Lung (tissue), 13 donors: ENCODE results near the gene RPS6KA2. TPM values are rescaled to one million over a fixed set of nuclear protein-coding genes. Genes with fewer than 3 reads are reported as not detected.

Experiments
- ATAC-seq: fragments of 200-7000 bp; cut with Tn5 transposase; one replicate; pipeline ENCODE4 v1.9.1; 2020; ENCODE audit warnings: moderate number of reproducible peaks; ENCODE audit not compliant: insufficient read depth, low FRiP score
- DNase-seq, 3 donors: peaks; one replicate each; pipeline ENCODE4 v3.0.0-alpha.2; 2013 to 2017
- H3K27ac ChIP-seq, 2 donors: one replicate each; pipeline ENCODE4 v1.5.1; 2013; ENCODE audit warnings: mild to moderate bottlenecking in 2 of 2, moderate library complexity in 2 of 2, control low read depth in 1 of 2, inconsistent platforms in 1 of 2, low read depth in 1 of 2, low read length in 1 of 2
- H3K27me3 ChIP-seq, 3 donors: one replicate each; pipeline ENCODE4 v1.5.1; 2013; ENCODE audit warnings: low read length in 2 of 3; ENCODE audit not compliant: control insufficient read depth in 3 of 3, insufficient read depth in 3 of 3
- H3K36me3 ChIP-seq, 4 donors: one replicate each; pipeline ENCODE4 v1.5.1; 2013; ENCODE audit warnings: low read length in 4 of 4, mild to moderate bottlenecking in 1 of 4, moderate library complexity in 1 of 4; ENCODE audit not compliant: control insufficient read depth in 4 of 4, insufficient read depth in 4 of 4
- H3K4me1 ChIP-seq, 5 donors: one replicate each; pipeline ENCODE4 v1.5.1; 2013; ENCODE audit warnings: low read length in 5 of 5, mild to moderate bottlenecking in 2 of 5, moderate library complexity in 1 of 5; ENCODE audit not compliant: control insufficient read depth in 5 of 5, insufficient read depth in 5 of 5
- H3K4me3 ChIP-seq: one replicate; pipeline ENCODE4 v1.5.1; 2013; ENCODE audit warnings: mild to moderate bottlenecking, control low read depth, moderate library complexity
- H3K9ac ChIP-seq, 2 donors: one replicate each; pipeline ENCODE4 v1.5.1; 2013; ENCODE audit warnings: low read length in 2 of 2, control low read depth in 1 of 2; ENCODE audit not compliant: insufficient read depth in 1 of 2
- H3K9me3 ChIP-seq, 4 donors: one replicate each; pipeline ENCODE4 v1.5.1; 2013; ENCODE audit warnings: low read length in 3 of 4, mild to moderate bottlenecking in 1 of 4, moderate library complexity in 1 of 4; ENCODE audit not compliant: control insufficient read depth in 4 of 4, insufficient read depth in 3 of 4
- CTCF ChIP-seq: IDR thresholded peaks from 2 replicates; pipeline ENCODE4 v1.5.1; 2012; ENCODE audit warnings: mild to moderate bottlenecking; ENCODE audit errors: control extremely low read depth, extremely low read depth
- WGBS, 2 donors: extraction: QIAGEN DNeasy Blood & Tissue Kit; methylation state at CpG; one replicate each; pipeline ENCODE4 v1.1.7; 2013; 5-methylcytosine and 5-hydroxymethylcytosine counted together
- polyA plus RNA-seq, 2 donors: library from polyadenylated mRNA; stranded (reverse); fragments of 200-250 nt; gene quantifications; one replicate each; pipeline ENCODE4 v1.2.1, GENCODE V29; 2013
- small RNA-seq: library from RNA; depleted of rRNA; stranded (forward); fragments of <200 nt; gene quantifications from one replicate; pipeline ENCODE3, GENCODE V24; 2014; ENCODE audit warnings: low replicate concordance
- total RNA-seq, 2 donors: library from RNA; depleted of rRNA in 1 of 2; stranded (reverse); fragments of >200 nt in 1 of 2; gene quantifications; one replicate each; pipeline ENCODE4 v1.2.1, GENCODE V29; 2014 to 2021
- donor health status: control.
- donor health status: control.
- donor health status: Bipolar disorder and iron deficiency.
- donor health status: healthy.
- donor health status: DM: yes; HTN: yes; CAD: no.

The RPS6KA2 gene
- total and polyA plus RNA-seq, 4 donors: 61.9 to 185 (median 105) TPM

- 40 to 73% methylated on average over 8 of the region's 8 CpGs for WGBS, 2 donors
- no peak overlapping the region for H3K27ac ChIP-seq
- H3K4me3 ChIP-seq: no peak overlapping the region
- peaks cover 0 to 5% (median 0%) of the 10 kb centered on the region in 5 donors for H3K4me1 ChIP-seq
- DNase-seq (no peak), ATAC-seq (no peak)
- H3K36me3 ChIP-seq: peaks cover 0 to 14% (median 3%) of the 10 kb centered on the region in 4 donors
- no peak for TF ChIP-seq CTCF
- no peaks in the 10 kb centered on the region for H3K9me3 ChIP-seq
- H3K9ac ChIP-seq: no peak overlapping the region
- H3K27me3 ChIP-seq: no peaks in the 10 kb centered on the region
Measured at GRCh38 chr6:166360243-166361076, 266.6 kb downstream of the RPS6KA2 start.

Small RNAs within 50 kb of the gene (small RNA-seq; reads per million reads assigned to genes)
- gene MIR1913: 0.08 reads per million

Other genes with a start within 250 kb of the RPS6KA2 start
- 10 to 100 TPM; 30.1 to 60.8 TPM for gene MPC1, start 244.3 kb downstream of the RPS6KA2 start, total RNA-seq
- gene MPC1, start 244.3 kb downstream of the RPS6KA2 start, polyA plus RNA-seq: 100 to 1,000 TPM in 1 of 2 donors, 10 to 100 TPM in 1; 52.3 to 103 TPM
- 10 to 100 TPM in 1 of 2 donors, 1 to 10 TPM in 1; 7.8 to 17.6 TPM for gene RAMACL, start 40.6 kb downstream of the RPS6KA2 start, total RNA-seq
- under 1 TPM; 0.30 to 0.77 TPM for gene RAMACL, start 40.6 kb downstream of the RPS6KA2 start, polyA plus RNA-seq